ENCODE data around the gene ASPHD1.
"Not testable (repeated sequence)": the region's sequence is repeated elsewhere in the genome, so short reads cannot be mapped to it uniquely, and the experiment has no call there.

Gene ASPHD1

GRCh38 chr16:29908719-29909220 is 8.5 kb downstream of the ASPHD1 start:
- peaks cover 5% of the 10 kb centered on the region for H3K4me1 Mint-ChIP-seq
- no peak for ATAC-seq (ENCODE audit: low read depth)

GRCh38 chr16:29909391-29909790 is 9.1 kb downstream of the ASPHD1 start:
- no peaks in the 10 kb centered on the region for H3K9me3 Mint-ChIP-seq
- H3K4me3 Mint-ChIP-seq = no peak overlapping the region
- H3K27ac Mint-ChIP-seq = no peak overlapping the region
- ATAC-seq (ENCODE audit: low read depth) (no peak), DNase-seq (ENCODE audit: low spot score in 2 of 2) (no peak)
- H3K27me3 Mint-ChIP-seq = no peaks in the 10 kb centered on the region
- peaks cover 16% of the 10 kb centered on the region for H3K36me3 Mint-ChIP-seq
- H3K4me1 Mint-ChIP-seq = peaks cover 5% of the 10 kb centered on the region

More at GRCh38 chr16:29908719-29909220, 8.5 kb downstream of the ASPHD1 start:
- H3K36me3 Mint-ChIP-seq = peaks cover 15% of the 10 kb centered on the region
- H3K27ac Mint-ChIP-seq = no peak overlapping the region
- DNase-seq (ENCODE audit: low spot score in 2 of 2) = no peak
- no peaks in the 10 kb centered on the region for H3K9me3 Mint-ChIP-seq
- no peaks in the 10 kb centered on the region for H3K27me3 Mint-ChIP-seq
- no peak overlapping the region for H3K4me3 Mint-ChIP-seq

- DNase-seq (ENCODE audit: low spot score in 2 of 2); H3K27me3 Mint-ChIP-seq; H3K27ac Mint-ChIP-seq; ATAC-seq (ENCODE audit: low read depth); H3K4me1 Mint-ChIP-seq; H3K9me3 Mint-ChIP-seq; H3K4me3 Mint-ChIP-seq: not testable (repeated sequence)
- H3K36me3 Mint-ChIP-seq = peaks cover 16% of the 10 kb centered on the region
Measured at GRCh38 chr16:29909851-29910250, 9.6 kb downstream of the ASPHD1 start.

GRCh38 chr16:29910819-29911675 is 10.8 kb downstream of the ASPHD1 start:
- peaks cover 5% of the 10 kb centered on the region for H3K4me1 Mint-ChIP-seq
- peaks cover 24% of the 10 kb centered on the region for H3K36me3 Mint-ChIP-seq
- DNase-seq (ENCODE audit: low spot score in 2 of 2) (no peak), ATAC-seq (ENCODE audit: low read depth) (no peak)
- no peaks in the 10 kb centered on the region for H3K9me3 Mint-ChIP-seq
- no peak overlapping the region for H3K27ac Mint-ChIP-seq
- no peaks in the 10 kb centered on the region for H3K27me3 Mint-ChIP-seq
- no peak overlapping the region for H3K4me3 Mint-ChIP-seq

- Mint-ChIP-seq H3K36me3 (peaks cover 23% of the 10 kb centered on the region), H3K9me3 (no peaks in the 10 kb centered on the region), H3K27ac (no peak overlapping the region), H3K4me3 (no peak overlapping the region), H3K4me1 (peaks cover 5% of the 10 kb centered on the region), H3K27me3 (no peaks in the 10 kb centered on the region)
- no peak for ATAC-seq (ENCODE audit: low read depth)
- no peak for DNase-seq (ENCODE audit: low spot score in 2 of 2)
Measured at GRCh38 chr16:29911676-29912010, 11.4 kb downstream of the ASPHD1 start.

- no peaks in the 10 kb centered on the region for H3K9me3 Mint-ChIP-seq
- no peak overlapping the region for H3K4me3 Mint-ChIP-seq
- H3K27me3 Mint-ChIP-seq = no peaks in the 10 kb centered on the region
- ATAC-seq (ENCODE audit: low read depth) (no peak), DNase-seq (ENCODE audit: low spot score in 2 of 2) (no peak)
- peaks cover 24% of the 10 kb centered on the region for H3K36me3 Mint-ChIP-seq
- H3K4me1 Mint-ChIP-seq = peaks cover 5% of the 10 kb centered on the region
- no peak overlapping the region for H3K27ac Mint-ChIP-seq
Measured at GRCh38 chr16:29912087-29912486, 11.8 kb downstream of the ASPHD1 start.

- H3K36me3 Mint-ChIP-seq = peaks cover 22% of the 10 kb centered on the region
- no peaks in the 10 kb centered on the region for H3K27me3 Mint-ChIP-seq
- H3K9me3 Mint-ChIP-seq = no peaks in the 10 kb centered on the region
- no peak overlapping the region for H3K4me3 Mint-ChIP-seq
- DNase-seq (ENCODE audit: low spot score in 2 of 2) (no peak), ATAC-seq (ENCODE audit: low read depth) (no peak)
- no peak overlapping the region for H3K27ac Mint-ChIP-seq
- H3K4me1 Mint-ChIP-seq = peaks cover 2% of the 10 kb centered on the region
Measured at GRCh38 chr16:29913514-29913913, 13.2 kb downstream of the ASPHD1 start.

- Mint-ChIP-seq H3K4me1 (peaks cover 3% of the 10 kb centered on the region), H3K9me3 (no peaks in the 10 kb centered on the region), H3K27me3 (no peaks in the 10 kb centered on the region), H3K36me3 (peaks cover 26% of the 10 kb centered on the region), H3K4me3 (no peak overlapping the region), H3K27ac (no peak overlapping the region)
- ATAC-seq (ENCODE audit: low read depth) = no peak
- no peak for DNase-seq (ENCODE audit: low spot score in 2 of 2)
Measured at GRCh38 chr16:29915590-29916247, 15.4 kb downstream of the ASPHD1 start.

GRCh38 chr16:29916979-29917378 is 16.7 kb downstream of the ASPHD1 start:
- Mint-ChIP-seq H3K9me3 (no peaks in the 10 kb centered on the region), H3K36me3 (peaks cover 29% of the 10 kb centered on the region), H3K27me3 (no peaks in the 10 kb centered on the region), H3K4me1 (peaks cover 7% of the 10 kb centered on the region), H3K4me3 (no peak overlapping the region), H3K27ac (no peak overlapping the region)
- DNase-seq (ENCODE audit: low spot score in 2 of 2) (no peak), ATAC-seq (ENCODE audit: low read depth) (no peak)

- no peak overlapping the region for H3K27ac Mint-ChIP-seq
- peaks cover 24% of the 10 kb centered on the region for H3K36me3 Mint-ChIP-seq
- H3K27me3 Mint-ChIP-seq = no peaks in the 10 kb centered on the region
- DNase-seq (ENCODE audit: low spot score in 2 of 2) = no peak
- H3K9me3 Mint-ChIP-seq = no peaks in the 10 kb centered on the region
- H3K4me3 Mint-ChIP-seq = no peak overlapping the region
- H3K4me1 Mint-ChIP-seq = peaks cover 20% of the 10 kb centered on the region
- ATAC-seq (ENCODE audit: low read depth) = no peak
Measured at GRCh38 chr16:29920288-29921033, 20.2 kb downstream of the ASPHD1 start.

- Mint-ChIP-seq H3K27ac (no peak overlapping the region), H3K4me1 (peaks cover 22% of the 10 kb centered on the region), H3K36me3 (peaks cover 19% of the 10 kb centered on the region), H3K4me3 (no peak overlapping the region), H3K27me3 (no peaks in the 10 kb centered on the region), H3K9me3 (no peaks in the 10 kb centered on the region)
- ATAC-seq (ENCODE audit: low read depth) (no peak), DNase-seq (ENCODE audit: low spot score in 2 of 2) (no peak)
Measured at GRCh38 chr16:29921034-29921385, 20.7 kb downstream of the ASPHD1 start.

- peaks cover 29% of the 10 kb centered on the region for H3K4me1 Mint-ChIP-seq
- ATAC-seq (ENCODE audit: low read depth) (no peak), DNase-seq (ENCODE audit: low spot score in 2 of 2) (no peak)
- no peaks in the 10 kb centered on the region for H3K27me3 Mint-ChIP-seq
- no peak overlapping the region for H3K4me3 Mint-ChIP-seq
- no peaks in the 10 kb centered on the region for H3K9me3 Mint-ChIP-seq
- peaks cover 15% of the 10 kb centered on the region for H3K36me3 Mint-ChIP-seq
- no peak overlapping the region for H3K27ac Mint-ChIP-seq
Measured at GRCh38 chr16:29922326-29922725, 22.0 kb downstream of the ASPHD1 start.

- peaks cover 29% of the 10 kb centered on the region for H3K4me1 Mint-ChIP-seq
Measured at GRCh38 chr16:29922986-29923501, 22.8 kb downstream of the ASPHD1 start.

More at GRCh38 chr16:29922986-29923501, 22.8 kb downstream of the ASPHD1 start:
- H3K36me3 Mint-ChIP-seq = peaks cover 15% of the 10 kb centered on the region
- ATAC-seq (ENCODE audit: low read depth) (no peak), DNase-seq (ENCODE audit: low spot score in 2 of 2) (no peak)
- no peaks in the 10 kb centered on the region for H3K9me3 Mint-ChIP-seq
- H3K27ac Mint-ChIP-seq = no peak overlapping the region
- H3K4me3 Mint-ChIP-seq = no peak overlapping the region
- no peaks in the 10 kb centered on the region for H3K27me3 Mint-ChIP-seq
